ENCODE data around the gene NRXN3. TPM values are rescaled to one million over a fixed set of nuclear protein-coding genes. Genes with fewer than 3 reads are reported as not detected.

The NRXN3 gene
- total and polyA plus RNA-seq, 2 of the 4 experiments (the other 2 are of a cell fraction): 4.8 to 25.1 TPM

- no peak overlapping the region for H3K56ac ChIP-seq (ENCODE audit: extremely low read depth, insufficient read depth, low read length)
- dilution Hi-C loops (cut with HindIII; ENCODE audit: low sequenced_read_pairs, unreplicated experiment): no loop called here
- ChIA-PET POLR2A (ENCODE audit: unreplicated experiment) (no interaction called here), CTCF (interaction anchor here (0.6 kb wide), 1 partner anchor 1351 kb away, joined by 5 read pairs; no protein-coding TSS in a partner anchor)
- no peak overlapping the region for H2BK120ac ChIP-seq (ENCODE audit: low read depth, low read length)
- H3K4ac ChIP-seq (ENCODE audit: low read depth, low read length): no peak overlapping the region
- H3K9me1 ChIP-seq (ENCODE audit: insufficient read depth, low read length): no peaks in the 10 kb centered on the region
- H4K20me1 ChIP-seq (ENCODE audit: insufficient read depth, low read length): no peaks in the 10 kb centered on the region
- no peak overlapping the region for H3K18ac ChIP-seq (ENCODE audit: low read depth, low read length)
- no peak overlapping the region for H2AK5ac ChIP-seq (ENCODE audit: low read depth, low read length)
- no peaks in the 10 kb centered on the region for H3K4me1 ChIP-seq (ENCODE audit: control insufficient read depth, insufficient read depth, low read length)
- no peak overlapping the region for H2AFZ ChIP-seq (replicated peaks; ENCODE audit: low read length, poor library complexity)
- no peak for ATAC-seq (ENCODE audit: low read depth)
- no TSS peak for BruUV-seq (replicated peaks)
- no peak overlapping the region for H3K27ac ChIP-seq (ENCODE audit: insufficient read depth, low read length)
- H3K23ac ChIP-seq (ENCODE audit: low read depth, low read length): no peak overlapping the region
- in situ Hi-C loops (cut with MboI; ENCODE audit: low sequenced_read_pairs): no loop called here
- H4K5ac ChIP-seq (ENCODE audit: low read depth, low read length): no peak overlapping the region
- WGBS, 2 experiments (ENCODE audit: extremely low coverage in 2 of 2, insufficient read length in 1 of 2): 66% methylated on average over 3 of the region's 4 CpGs; no CpG with 5 or more reads in 1 of the 2 experiments
- H3K14ac ChIP-seq (replicated peaks; ENCODE audit: low read depth, low read length): no peak overlapping the region
- no peak for TF ChIP-seq RCOR1 (IDR thresholded peaks at IDR 0.05; ENCODE audit: insufficient replicate concordance, low read length)
- TF ChIP-seq, protein P1, sequence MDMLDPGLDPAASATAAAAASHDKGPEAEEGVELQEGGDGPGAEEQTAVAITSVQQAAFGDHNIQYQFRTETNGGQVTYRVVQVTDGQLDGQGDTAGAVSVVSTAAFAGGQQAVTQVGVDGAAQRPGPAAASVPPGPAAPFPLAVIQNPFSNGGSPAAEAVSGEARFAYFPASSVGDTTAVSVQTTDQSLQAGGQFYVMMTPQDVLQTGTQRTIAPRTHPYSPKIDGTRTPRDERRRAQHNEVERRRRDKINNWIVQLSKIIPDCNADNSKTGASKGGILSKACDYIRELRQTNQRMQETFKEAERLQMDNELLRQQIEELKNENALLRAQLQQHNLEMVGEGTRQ (IDR thresholded peaks at IDR 0.05; ENCODE audit: low read depth, low read length): no peak
- no peak for TF ChIP-seq SMC3 (IDR thresholded peaks at IDR 0.05; ENCODE audit: low read depth, low read length)
- no peak for TF ChIP-seq RAD21 (IDR thresholded peaks at IDR 0.05; ENCODE audit: low read length)
- TF ChIP-seq, protein P2, sequence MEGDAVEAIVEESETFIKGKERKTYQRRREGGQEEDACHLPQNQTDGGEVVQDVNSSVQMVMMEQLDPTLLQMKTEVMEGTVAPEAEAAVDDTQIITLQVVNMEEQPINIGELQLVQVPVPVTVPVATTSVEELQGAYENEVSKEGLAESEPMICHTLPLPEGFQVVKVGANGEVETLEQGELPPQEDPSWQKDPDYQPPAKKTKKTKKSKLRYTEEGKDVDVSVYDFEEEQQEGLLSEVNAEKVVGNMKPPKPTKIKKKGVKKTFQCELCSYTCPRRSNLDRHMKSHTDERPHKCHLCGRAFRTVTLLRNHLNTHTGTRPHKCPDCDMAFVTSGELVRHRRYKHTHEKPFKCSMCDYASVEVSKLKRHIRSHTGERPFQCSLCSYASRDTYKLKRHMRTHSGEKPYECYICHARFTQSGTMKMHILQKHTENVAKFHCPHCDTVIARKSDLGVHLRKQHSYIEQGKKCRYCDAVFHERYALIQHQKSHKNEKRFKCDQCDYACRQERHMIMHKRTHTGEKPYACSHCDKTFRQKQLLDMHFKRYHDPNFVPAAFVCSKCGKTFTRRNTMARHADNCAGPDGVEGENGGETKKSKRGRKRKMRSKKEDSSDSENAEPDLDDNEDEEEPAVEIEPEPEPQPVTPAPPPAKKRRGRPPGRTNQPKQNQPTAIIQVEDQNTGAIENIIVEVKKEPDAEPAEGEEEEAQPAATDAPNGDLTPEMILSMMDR (conservative IDR thresholded peaks at IDR 0.05; ENCODE audit: low read depth, low read length): no peak
- TF ChIP-seq MAZ (IDR thresholded peaks at IDR 0.05; ENCODE audit: borderline replicate concordance, low read depth, low read length): no peak
- no peak for TF ChIP-seq MAFK (IDR thresholded peaks at IDR 0.05; ENCODE audit: low read depth, low read length)
- TF ChIP-seq CEBPB (IDR thresholded peaks at IDR 0.05; ENCODE audit: low read depth, low read length): no peak
- TF ChIP-seq NFE2L2 (IDR thresholded peaks at IDR 0.05; ENCODE audit: low read depth, low read length): no peak
- TF ChIP-seq BHLHE40 (IDR thresholded peaks at IDR 0.05; ENCODE audit: low read depth, low read length): no peak
- no peak for TF ChIP-seq RFX5 (IDR thresholded peaks at IDR 0.05; ENCODE audit: low read depth, low read length)
- H2BK20ac ChIP-seq (ENCODE audit: low read depth, low read length): no peak overlapping the region
- H3K79me1 ChIP-seq (ENCODE audit: low read depth in 1 of 2, low read length in 2 of 2): no peaks in the 10 kb centered on the region
- no peak overlapping the region for H2BK5ac ChIP-seq (ENCODE audit: low read depth, low read length, poor library complexity, severe bottlenecking)
- H3K36me3 ChIP-seq (ENCODE audit: control insufficient read depth, insufficient read depth, low read length): no peaks in the 10 kb centered on the region
- peaks cover 5% of the 10 kb centered on the region for H3K9me3 ChIP-seq (ENCODE audit: control insufficient read depth, insufficient read depth, low read length)
- no peak overlapping the region for H4K8ac ChIP-seq (ENCODE audit: low read depth in 2 of 2, low read length in 2 of 2)
- no peak overlapping the region for H3K4me3 ChIP-seq (ENCODE audit: insufficient read depth, low read depth, low read length)
- H3K4me2 ChIP-seq (ENCODE audit: low read depth, low read length): no peak overlapping the region
- no peak overlapping the region for H2AK9ac ChIP-seq (replicated peaks; ENCODE audit: low read depth, low read length, poor library complexity)
- no peak overlapping the region for H4K91ac ChIP-seq (ENCODE audit: insufficient read depth, low read depth, low read length)
- no peak for DNase-seq
- intact Hi-C loops (cut with micrococcal nuclease): no loop called here
- no peak overlapping the region for H3K9ac ChIP-seq (ENCODE audit: low read depth, low read length)
- H2BK15ac ChIP-seq (ENCODE audit: low read depth, low read length): no peak overlapping the region
- peaks cover 21% of the 10 kb centered on the region for H3K27me3 ChIP-seq (ENCODE audit: control insufficient read depth, insufficient read depth, low read length)
Observed at GRCh38 chr14:79036441-79036840, 866.3 kb downstream of the NRXN3 start.

Data from IMR-90 (cell line).